Fibroblast of lung (primary cell): ENCODE data around the gene TM2D1. TPM values are rescaled to one million over a fixed set of nuclear protein-coding genes. Genes with fewer than 3 reads are reported as not detected.

Experiments
- DNase-seq, 2 donors: peaks; one replicate each; pipeline versions ENCODE4 v3.0.0 to v3.0.0-alpha.2; 2010; ENCODE audit warnings: low read depth in 2 of 2
- H2AFZ ChIP-seq: 2 replicates; pipeline ENCODE4 v1.5.1; 2012; ENCODE audit warnings: low read length, control low read depth, inconsistent platforms
- H3K27ac ChIP-seq: 2 replicates; pipeline ENCODE4 v1.5.1; 2011; ENCODE audit warnings: low read length, control low read depth; ENCODE audit not compliant: insufficient read depth
- H3K27me3 ChIP-seq: 2 replicates; pipeline ENCODE4 v1.5.1; 2011; ENCODE audit warnings: mild to moderate bottlenecking, low read length; ENCODE audit not compliant: control insufficient read depth, insufficient read depth
- H3K36me3 ChIP-seq: 2 replicates; pipeline ENCODE4 v1.5.1; 2011; ENCODE audit warnings: low read length; ENCODE audit not compliant: control insufficient read depth, insufficient read depth
- H3K4me1 ChIP-seq: 2 replicates; pipeline ENCODE4 v1.5.1; 2011; ENCODE audit warnings: low read length; ENCODE audit not compliant: control insufficient read depth, insufficient read depth; ENCODE audit errors: extremely low read depth
- H3K4me2 ChIP-seq: 2 replicates; pipeline ENCODE4 v1.5.1; 2011; ENCODE audit warnings: low read length, control low read depth; ENCODE audit not compliant: insufficient read depth; ENCODE audit errors: extremely low read depth
- H3K4me3 ChIP-seq, 4 experiments: fragments of 200-600 bp in 1 of 4; sonication (generic) in 1 of 4; replicated peaks in 1 of 4; 2 replicates each; pipeline ENCODE4 v1.5.1; 2011 to 2016; ENCODE audit warnings: low read length in 4 of 4, low read depth in 3 of 4, mild to moderate bottlenecking in 3 of 4, control low read depth in 2 of 4, inconsistent platforms in 1 of 4, mixed read lengths in 1 of 4; ENCODE audit not compliant: insufficient read depth in 1 of 4; ENCODE audit errors: control extremely low read depth in 1 of 4
- H3K79me2 ChIP-seq: 2 replicates; pipeline ENCODE4 v1.5.1; 2012; ENCODE audit warnings: mild to moderate bottlenecking, low read length, inconsistent platforms; ENCODE audit not compliant: control insufficient read depth, insufficient read depth
- H3K9ac ChIP-seq: 2 replicates; pipeline ENCODE4 v1.5.1; 2011; ENCODE audit warnings: mild to moderate bottlenecking, low read length, control low read depth; ENCODE audit not compliant: insufficient read depth
- H3K9me3 ChIP-seq: 2 replicates; pipeline ENCODE4 v1.5.1; 2012; ENCODE audit warnings: low read depth, low read length; ENCODE audit not compliant: control insufficient read depth, insufficient read depth
- H4K20me1 ChIP-seq: 2 replicates; pipeline ENCODE4 v1.5.1; 2011; ENCODE audit warnings: low read length; ENCODE audit not compliant: control insufficient read depth, insufficient read depth; ENCODE audit errors: extremely low read depth
- EZH2 ChIP-seq: IDR thresholded peaks from 2 replicates; pipeline ENCODE4 v1.5.1; 2012; ENCODE audit warnings: low read length, control low read depth, mild to moderate bottlenecking; ENCODE audit errors: missing control alignments
- polyA plus RNA-seq, 2 donors: library from polyadenylated mRNA; depleted of rRNA in 1 of 2; stranded (reverse) in 1 of 2; unstranded in 1 of 2; fragments of >200 nt; gene quantifications; 2 replicates each; pipeline ENCODE4 v1.2.1, GENCODE V29; 2011 to 2012; ENCODE audit warnings: missing spikeins in 1 of 2
- total RNA-seq: library from RNA; depleted of rRNA; stranded (reverse); fragments of >200 nt; gene quantifications from 2 replicates; pipeline ENCODE4 v1.2.1, GENCODE V29; 2014
- TF ChIP-seq, protein P1 (sequence below), 2 donors: IDR thresholded peaks in 1 of 2; conservative IDR thresholded peaks in 1 of 2; 1 replicate in 1 of 2; 2 replicates in 1 of 2; pipeline ENCODE4 v1.5.1; 2011 to 2012; ENCODE audit warnings: low read length in 2 of 2, control low read depth in 1 of 2, inconsistent platforms in 1 of 2, low read depth in 1 of 2, mild to moderate bottlenecking in 1 of 2

The TM2D1 gene
- total and polyA plus RNA-seq, 2 donors (not counting 1 experiment from before 2014, with no cell fraction given), result 58.6 to 82.0 TPM

DNA sequence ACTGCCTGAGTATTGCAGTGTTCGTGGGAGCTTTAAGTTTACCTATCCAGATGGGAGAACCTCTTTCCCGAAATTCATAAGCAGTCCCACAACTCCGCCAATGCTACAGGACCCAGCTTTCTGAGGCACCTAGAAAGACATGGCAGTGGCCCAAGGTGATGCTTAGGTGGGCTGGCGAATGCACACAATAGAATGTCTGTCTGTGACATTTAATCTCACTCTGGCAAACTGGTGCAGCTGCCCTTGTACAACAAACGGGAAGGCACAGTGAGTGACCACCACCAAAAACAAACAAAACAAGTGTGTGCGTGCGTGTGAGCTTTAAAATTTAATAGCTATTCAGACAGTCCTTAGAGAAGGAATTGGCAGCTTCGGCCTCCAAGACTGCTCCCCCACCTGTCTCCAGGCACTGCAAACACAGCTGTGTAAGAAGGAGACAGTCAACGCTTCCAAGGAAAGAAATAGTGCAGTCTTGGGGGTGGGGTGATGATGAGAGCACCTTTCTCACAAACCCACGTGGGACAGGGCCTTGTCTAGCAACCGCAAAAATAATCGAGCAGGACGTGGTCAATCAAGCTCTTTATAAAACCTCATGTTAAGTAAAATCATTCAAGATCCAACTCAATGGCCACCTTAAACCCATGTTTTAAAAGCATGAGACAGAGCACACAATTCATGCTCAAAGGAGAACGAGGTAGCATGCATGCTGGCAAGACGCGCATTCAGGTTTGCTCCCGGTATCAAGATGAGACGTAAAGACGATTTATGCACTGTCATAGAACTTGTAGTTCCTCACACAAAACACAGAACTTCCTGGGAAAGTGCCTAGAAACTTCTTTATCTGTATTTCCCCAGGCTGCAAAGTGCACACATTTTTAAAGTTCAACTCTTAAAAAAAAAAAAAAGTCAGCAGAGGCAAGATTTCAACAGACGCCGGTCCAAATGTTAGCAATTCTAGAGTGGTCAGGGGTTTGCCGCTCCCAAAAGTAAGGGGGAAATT, 84.1 kb downstream of the TM2D1 start:
- Histone ChIP-seq H3K9me3 (no peaks in the 10 kb centered on the region), H3K4me1 (no peaks in the 10 kb centered on the region), H3K4me3 (peak overlapping the region in 2 of 4 experiments; percentile 29 to 44), H3K79me2 (no peaks in the 10 kb centered on the region), H4K20me1 (no peaks in the 10 kb centered on the region), H2AFZ (no peak overlapping the region), H3K4me2 (no peak overlapping the region), H3K36me3 (no peaks in the 10 kb centered on the region), H3K27ac (no peak overlapping the region), H3K9ac (no peak overlapping the region), H3K27me3 (no peaks in the 10 kb centered on the region)
- no peak for TF ChIP-seq EZH2
- TF ChIP-seq, protein P1, sequence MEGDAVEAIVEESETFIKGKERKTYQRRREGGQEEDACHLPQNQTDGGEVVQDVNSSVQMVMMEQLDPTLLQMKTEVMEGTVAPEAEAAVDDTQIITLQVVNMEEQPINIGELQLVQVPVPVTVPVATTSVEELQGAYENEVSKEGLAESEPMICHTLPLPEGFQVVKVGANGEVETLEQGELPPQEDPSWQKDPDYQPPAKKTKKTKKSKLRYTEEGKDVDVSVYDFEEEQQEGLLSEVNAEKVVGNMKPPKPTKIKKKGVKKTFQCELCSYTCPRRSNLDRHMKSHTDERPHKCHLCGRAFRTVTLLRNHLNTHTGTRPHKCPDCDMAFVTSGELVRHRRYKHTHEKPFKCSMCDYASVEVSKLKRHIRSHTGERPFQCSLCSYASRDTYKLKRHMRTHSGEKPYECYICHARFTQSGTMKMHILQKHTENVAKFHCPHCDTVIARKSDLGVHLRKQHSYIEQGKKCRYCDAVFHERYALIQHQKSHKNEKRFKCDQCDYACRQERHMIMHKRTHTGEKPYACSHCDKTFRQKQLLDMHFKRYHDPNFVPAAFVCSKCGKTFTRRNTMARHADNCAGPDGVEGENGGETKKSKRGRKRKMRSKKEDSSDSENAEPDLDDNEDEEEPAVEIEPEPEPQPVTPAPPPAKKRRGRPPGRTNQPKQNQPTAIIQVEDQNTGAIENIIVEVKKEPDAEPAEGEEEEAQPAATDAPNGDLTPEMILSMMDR (conservative IDR thresholded peaks at IDR 0.05 in 1 of 2, IDR thresholded peaks at IDR 0.05 in 1 of 2; ENCODE audit: low read depth in 1 of 2, low read length in 2 of 2), result no peak
- no peak for DNase-seq

DNA sequence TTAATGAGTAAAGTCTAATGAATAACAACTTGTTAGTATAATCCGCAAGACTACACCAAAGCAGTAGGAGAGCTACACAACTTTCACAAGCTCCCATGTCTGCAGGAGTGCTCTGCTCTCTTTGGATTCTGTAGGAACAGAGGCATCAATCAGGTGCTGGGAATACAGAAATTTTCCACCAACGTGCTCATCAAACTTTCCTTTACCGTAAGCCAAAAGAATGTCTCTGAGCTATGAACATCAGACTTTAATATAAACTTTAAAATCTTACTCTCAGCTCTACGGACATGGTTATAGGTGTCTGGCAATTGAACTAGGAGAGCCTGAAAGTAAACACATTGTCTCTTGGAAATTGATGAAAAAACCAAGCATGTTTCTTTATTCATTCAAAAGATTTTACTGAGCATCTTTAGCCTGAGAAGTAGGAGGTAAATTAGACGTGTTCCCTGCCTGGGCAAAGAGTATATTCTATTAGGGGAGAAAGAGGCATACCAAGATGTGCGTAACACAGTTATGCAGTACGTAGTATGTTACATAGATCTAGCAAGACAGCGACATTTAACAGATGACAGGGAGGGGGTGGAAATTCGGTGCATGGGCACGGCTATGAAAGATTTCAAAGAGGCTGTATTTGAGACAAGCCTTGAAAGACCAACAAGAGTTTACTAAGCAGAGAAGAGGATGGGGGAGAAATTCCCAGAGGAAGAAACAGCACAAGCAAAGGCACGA, 85.2 kb downstream of the TM2D1 start:
- no peaks in the 10 kb centered on the region for H3K4me1 ChIP-seq
- H3K4me3 ChIP-seq, result no peak overlapping the region
- no peak for TF ChIP-seq EZH2
- TF ChIP-seq, protein P1 (conservative IDR thresholded peaks at IDR 0.05 in 1 of 2, IDR thresholded peaks at IDR 0.05 in 1 of 2; ENCODE audit: low read depth in 1 of 2, low read length in 2 of 2), result no peak
- no peaks in the 10 kb centered on the region for H3K27me3 ChIP-seq
- H3K4me2 ChIP-seq, result no peak overlapping the region
- no peak for DNase-seq
- H4K20me1 ChIP-seq, result no peaks in the 10 kb centered on the region
- no peak overlapping the region for H3K27ac ChIP-seq
- H3K36me3 ChIP-seq, result no peaks in the 10 kb centered on the region
- no peak overlapping the region for H3K9ac ChIP-seq
- no peaks in the 10 kb centered on the region for H3K79me2 ChIP-seq
- no peaks in the 10 kb centered on the region for H3K9me3 ChIP-seq
- H2AFZ ChIP-seq, result no peak overlapping the region

DNA sequence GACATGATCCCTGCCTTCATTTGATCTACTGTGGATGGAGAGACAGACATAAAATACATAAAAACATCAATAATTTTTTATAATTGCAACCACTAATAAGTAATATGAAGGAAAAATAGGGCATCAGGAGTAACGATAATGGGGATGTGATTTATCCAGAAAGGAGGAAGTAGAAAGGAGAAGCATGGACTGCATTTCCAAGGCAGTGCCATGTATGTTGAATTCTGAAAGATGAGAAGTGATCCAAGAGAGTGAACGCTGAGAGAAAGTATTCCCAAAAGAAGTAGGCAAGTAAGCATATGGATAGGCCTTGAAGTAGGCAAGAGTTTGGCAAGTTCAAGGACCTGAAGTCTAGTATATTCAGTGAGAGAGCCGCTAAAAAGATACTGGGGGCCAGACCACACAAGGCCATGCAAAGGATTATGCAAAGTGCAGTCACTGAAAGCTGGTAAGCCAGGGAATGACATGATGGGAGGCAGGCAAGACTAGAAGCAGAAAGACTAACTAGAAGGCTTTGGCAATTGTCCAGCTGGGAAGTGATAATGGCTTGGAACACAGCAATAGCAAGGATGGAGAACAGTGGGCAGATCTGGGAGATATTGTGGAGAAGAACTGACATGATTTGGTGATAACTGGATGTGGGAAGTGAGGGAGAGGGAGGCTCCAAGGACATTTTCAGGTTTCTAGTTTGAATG, 85.9 kb downstream of the TM2D1 start:
- H3K9me3 ChIP-seq, result no peaks in the 10 kb centered on the region
- TF ChIP-seq, protein P1 (conservative IDR thresholded peaks at IDR 0.05 in 1 of 2, IDR thresholded peaks at IDR 0.05 in 1 of 2; ENCODE audit: low read depth in 1 of 2, low read length in 2 of 2), result no peak
- TF ChIP-seq EZH2, result no peak
- H3K4me2 ChIP-seq, result no peak overlapping the region
- H3K4me1 ChIP-seq, result no peaks in the 10 kb centered on the region
- no peak overlapping the region for H3K4me3 ChIP-seq
- no peaks in the 10 kb centered on the region for H3K27me3 ChIP-seq
- no peaks in the 10 kb centered on the region for H3K79me2 ChIP-seq
- H3K9ac ChIP-seq, result no peak overlapping the region
- no peak overlapping the region for H3K27ac ChIP-seq
- no peak overlapping the region for H2AFZ ChIP-seq
- DNase-seq, result no peak
- H3K36me3 ChIP-seq, result no peaks in the 10 kb centered on the region
- no peaks in the 10 kb centered on the region for H4K20me1 ChIP-seq
